ENCODE measurements around the gene TMEM14A. TPM values are rescaled to one million over a fixed set of nuclear protein-coding genes. Genes with fewer than 3 reads are reported as not detected.

TMEM14A gene
- total RNA-seq, 2 experiments from 2014 or later: 22.5 to 25.3 TPM

GRCh38 chr6:52733172-52733571 is 62.3 kb downstream of the TMEM14A start:
- H3K27ac Mint-ChIP-seq: no peak overlapping the region
- H3K36me3 Mint-ChIP-seq (ENCODE audit: low read depth): no peaks in the 10 kb centered on the region
- no peaks in the 10 kb centered on the region for H3K27me3 Mint-ChIP-seq
- H3K4me1 Mint-ChIP-seq: no peaks in the 10 kb centered on the region
- ChIA-PET CTCF (no interaction called here), POLR2A (no interaction called here)
- no peak overlapping the region for H3K4me3 Mint-ChIP-seq
- H3K9me3 Mint-ChIP-seq: no peaks in the 10 kb centered on the region
- DNase-seq: no peak

GRCh38 chr6:52734072-52734471 is 63.2 kb downstream of the TMEM14A start:
- no peak overlapping the region for H3K27ac Mint-ChIP-seq
- no peaks in the 10 kb centered on the region for H3K27me3 Mint-ChIP-seq
- H3K4me1 Mint-ChIP-seq: no peaks in the 10 kb centered on the region
- POLR2A ChIA-PET: no interaction called here
- no peak overlapping the region for H3K4me3 Mint-ChIP-seq
- H3K9me3 Mint-ChIP-seq: no peaks in the 10 kb centered on the region
- no peak for DNase-seq
- H3K36me3 Mint-ChIP-seq (ENCODE audit: low read depth): no peaks in the 10 kb centered on the region
- CTCF ChIA-PET: no interaction called here

- H3K36me3 Mint-ChIP-seq (ENCODE audit: low read depth): no peaks in the 10 kb centered on the region
- DNase-seq: no peak
- H3K27me3 Mint-ChIP-seq: no peaks in the 10 kb centered on the region
- no peaks in the 10 kb centered on the region for H3K9me3 Mint-ChIP-seq
- ChIA-PET CTCF (no interaction called here), POLR2A (no interaction called here)
- H3K4me1 Mint-ChIP-seq: no peaks in the 10 kb centered on the region
- no peak overlapping the region for H3K4me3 Mint-ChIP-seq
- no peak overlapping the region for H3K27ac Mint-ChIP-seq
Measured at GRCh38 chr6:52735071-52735470, 64.2 kb downstream of the TMEM14A start.

GRCh38 chr6:52736145-52736544 is 65.2 kb downstream of the TMEM14A start:
- DNase-seq: no peak
- Mint-ChIP-seq H3K4me3 (no peak overlapping the region), H3K36me3 (ENCODE audit: low read depth) (no peaks in the 10 kb centered on the region), H3K27ac (no peak overlapping the region), H3K9me3 (no peaks in the 10 kb centered on the region), H3K27me3 (no peaks in the 10 kb centered on the region), H3K4me1 (no peaks in the 10 kb centered on the region)
- ChIA-PET CTCF (interaction anchor here (1.4 kb wide), 1 partner anchor 11 kb away, joined by 4 read pairs; no protein-coding TSS in a partner anchor), POLR2A (no interaction called here)

Other genes starting within 250 kb of the TMEM14A start
- gene TRAM2, start 94.1 kb upstream of the TMEM14A start, total RNA-seq: 1 to 10 TPM; 9.0 to 9.4 TPM
- not detected for gene GSTA2, start 92.4 kb downstream of the TMEM14A start, total RNA-seq
- not detected for gene GSTA1, start 132.7 kb downstream of the TMEM14A start, total RNA-seq
- gene GSTA5, start 169.7 kb downstream of the TMEM14A start, total RNA-seq: not detected
- gene GSTA3, start 238.6 kb downstream of the TMEM14A start, total RNA-seq: not detected

Data from activated CD4-positive, alpha-beta T cell treated with anti-CD3 and anti-CD28 coated beads, Interleukin-2, amount 10 ng/mL, durations not matched to agents 7 days and 5 days (primary cell).